ENCODE measurements around the gene ENGASE.

ENGASE gene

DNA sequence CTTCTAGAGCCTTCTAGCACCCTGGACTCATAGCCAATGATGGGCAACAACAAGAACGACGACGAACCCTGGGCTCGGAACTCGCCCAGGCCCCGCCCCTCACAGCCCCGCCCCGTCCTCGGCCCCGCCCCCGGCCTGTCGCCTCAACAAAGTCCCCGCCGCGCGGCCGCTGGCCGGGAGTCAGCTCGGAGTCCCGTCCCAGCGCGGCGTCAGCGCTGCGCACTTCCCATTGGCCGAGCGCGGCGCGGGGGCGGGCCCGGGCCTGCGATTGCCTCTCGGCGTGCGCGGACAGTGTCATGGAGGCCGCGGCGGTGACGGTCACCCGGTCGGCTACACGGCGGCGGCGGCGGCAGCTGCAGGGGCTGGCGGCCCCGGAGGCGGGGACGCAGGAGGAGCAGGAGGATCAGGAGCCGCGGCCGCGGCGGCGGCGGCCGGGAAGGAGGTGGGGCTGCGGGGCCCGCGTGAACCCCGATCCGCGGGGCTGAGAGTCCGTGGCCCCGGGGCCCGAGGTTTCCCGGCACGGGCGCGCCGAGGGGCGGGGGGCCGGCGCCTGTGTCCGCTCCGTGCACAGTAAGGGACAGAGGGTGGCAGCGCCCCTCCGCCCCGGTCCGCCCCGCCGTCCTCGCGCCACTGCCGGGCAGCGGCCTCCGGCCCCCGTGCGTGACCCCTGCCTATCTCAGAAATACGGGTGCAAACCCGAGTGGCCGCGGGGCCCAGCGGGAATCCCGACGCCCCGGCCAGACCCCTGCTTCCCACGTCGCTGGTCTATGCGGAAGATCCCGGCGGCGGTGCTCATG is at the start of gene ENGASE:
ENGASE (plus strand) TSS at position 176 of the 797 bp plus-strand sequence; CDS start at position 297, 121 bp downstream.
- peak within 1 kb of the TSS; percentile 54 for H3K4me3 ChIP-seq (ENCODE audit: control insufficient read depth, low read depth, low read length)
- peak; percentile 88 for DNase-seq (ENCODE audit: low read depth)
- TF ChIP-seq CTCF (IDR thresholded peaks at IDR 0.05; ENCODE audit: control insufficient read depth, insufficient read depth, low read depth, low read length, missing control alignments) = no peak

DNA sequence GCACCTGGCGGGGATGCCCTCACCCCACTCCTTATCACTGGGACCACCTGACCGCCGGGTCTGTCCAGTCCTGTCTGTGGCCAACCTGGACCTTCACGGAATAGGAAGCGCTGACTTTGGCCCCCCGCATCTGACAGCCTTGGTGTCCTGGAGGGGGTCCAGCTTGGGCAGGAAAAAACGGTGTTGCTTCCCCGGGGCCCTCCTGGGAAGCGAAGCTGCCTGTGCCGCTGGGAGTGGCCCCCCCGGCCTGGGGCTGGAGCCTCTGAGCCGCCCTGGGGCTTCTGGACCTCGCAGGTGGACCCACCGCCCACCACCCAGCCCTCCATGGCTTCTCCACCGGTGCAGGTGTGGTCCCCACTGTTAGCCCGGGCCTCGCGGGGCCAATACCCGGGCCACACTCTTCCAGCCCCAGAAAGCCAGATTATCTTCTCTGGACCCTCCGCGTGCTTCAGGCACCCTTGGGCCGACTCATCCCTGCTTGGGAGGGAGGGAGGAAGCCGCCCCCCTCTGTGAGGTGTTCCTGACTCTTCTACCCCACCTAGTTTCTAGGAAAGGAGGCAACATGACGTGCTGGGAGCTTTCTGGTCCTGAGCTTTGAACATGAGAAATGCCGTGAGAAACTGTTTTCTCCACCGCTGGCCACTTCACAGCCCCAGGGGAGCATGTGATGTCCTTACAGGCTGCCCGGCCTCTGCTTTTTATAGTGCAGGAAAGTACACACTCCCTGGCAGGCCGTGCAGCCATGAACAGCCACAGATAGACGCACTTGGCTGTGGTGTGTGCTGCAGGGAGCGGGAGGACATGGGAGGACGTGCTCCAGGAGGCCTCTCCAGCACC is 49.5 kb upstream of the ENGASE start:
- H3K4me3 ChIP-seq (ENCODE audit: control insufficient read depth, low read depth, low read length) = peak overlapping the region; percentile 86
- TF ChIP-seq CTCF (IDR thresholded peaks at IDR 0.05; ENCODE audit: control insufficient read depth, insufficient read depth, low read depth, low read length, missing control alignments) = no peak
- DNase-seq (ENCODE audit: low read depth) = no peak

DNA sequence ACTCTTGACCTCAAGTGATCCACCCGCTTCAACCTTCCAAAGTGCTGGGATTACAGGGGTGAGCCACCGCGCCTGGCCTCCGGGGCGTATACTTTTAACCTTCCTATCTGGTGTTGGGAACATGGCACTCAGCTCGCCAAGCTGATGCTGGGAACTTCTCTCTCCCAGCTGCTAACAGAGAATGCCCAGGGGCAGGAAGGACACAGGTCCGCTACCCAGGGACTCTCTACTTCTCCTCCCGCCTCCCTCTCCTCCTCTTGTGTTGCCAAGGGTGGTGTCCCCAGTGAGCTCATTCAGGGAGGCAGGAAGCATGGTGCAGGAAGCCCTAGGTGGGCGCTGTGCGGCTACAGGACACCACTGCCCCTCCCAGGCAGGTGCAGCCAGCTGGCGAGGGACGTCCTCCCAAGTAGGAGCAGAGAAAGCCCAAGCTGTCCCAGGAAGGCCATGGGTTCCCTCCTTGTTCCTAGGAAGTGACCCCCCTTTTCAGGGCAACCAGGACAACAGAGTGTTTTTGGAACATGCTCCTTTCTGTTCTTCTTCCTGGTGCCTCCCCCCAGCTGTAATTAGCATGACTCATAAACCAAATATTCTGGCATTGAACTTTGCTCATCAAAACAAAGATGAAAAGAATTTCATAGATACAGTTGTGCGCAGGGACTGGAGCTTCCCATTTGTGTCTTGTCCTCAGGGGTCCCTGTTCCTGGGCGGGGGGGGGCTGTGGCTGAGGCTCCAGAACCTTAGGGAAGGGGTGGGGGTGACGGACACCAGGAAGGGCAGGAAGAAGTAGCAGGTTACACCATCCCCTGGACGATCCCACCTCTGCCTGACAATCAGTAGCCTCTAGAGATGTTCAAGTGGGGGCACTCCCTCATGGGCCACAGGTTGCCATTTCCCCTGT is 48.0 kb upstream of the ENGASE start:
- no peak for DNase-seq (ENCODE audit: low read depth)
- H3K4me3 ChIP-seq (ENCODE audit: control insufficient read depth, low read depth, low read length) = no peak overlapping the region
- TF ChIP-seq CTCF (IDR thresholded peaks at IDR 0.05; ENCODE audit: control insufficient read depth, insufficient read depth, low read depth, low read length, missing control alignments) = no peak

- H3K4me3 ChIP-seq (ENCODE audit: control insufficient read depth, low read depth, low read length) = no peak overlapping the region
- no peak for DNase-seq (ENCODE audit: low read depth)
These were observed 47.2 kb upstream of the ENGASE start for GRCh38 chr17:79027274-79027924.

GRCh38 chr17:79027925-79028491 is 46.6 kb upstream of the ENGASE start:
- no peak for DNase-seq (ENCODE audit: low read depth)
- no peak overlapping the region for H3K4me3 ChIP-seq (ENCODE audit: control insufficient read depth, low read depth, low read length)
- TF ChIP-seq CTCF (IDR thresholded peaks at IDR 0.05; ENCODE audit: control insufficient read depth, insufficient read depth, low read depth, low read length, missing control alignments) = no peak

More at GRCh38 chr17:79027274-79027924, 47.2 kb upstream of the ENGASE start:
- no peak for TF ChIP-seq CTCF (IDR thresholded peaks at IDR 0.05; ENCODE audit: control insufficient read depth, insufficient read depth, low read depth, low read length, missing control alignments)
